Karpas-422 (cell line): ENCODE measurements around the gene HPSE2. TPM values are rescaled to one million over a fixed set of nuclear protein-coding genes. Genes with fewer than 3 reads are reported as not detected.
A peak's percentile ranks its signal among the peaks of the same experiment; 100 is the strongest.
"Not testable (repeated sequence)": the region's sequence is repeated elsewhere in the genome, so short reads cannot be mapped to it uniquely, and the experiment has no call there.

Experiments used
- DNase-seq: peaks from one replicate; pipeline ENCODE4 v3.0.0-alpha.2; 2015
- H2AFZ ChIP-seq: fragments of 200-600 bp; sonication (generic); 2 replicates; pipeline ENCODE4 v1.6.1; 2014; ENCODE audit warnings: antibody characterized with exemption, low read length, mixed read lengths
- H3K27ac ChIP-seq: fragments of 200-600 bp; sonication (generic); 2 replicates; pipeline ENCODE4 v1.5.1; 2014; ENCODE audit warnings: mild to moderate bottlenecking, low read length, moderate library complexity
- H3K27me3 ChIP-seq: fragments of 200-600 bp; sonication (generic); 2 replicates; pipeline ENCODE4 v1.6.1; 2014; ENCODE audit warnings: low read length, mixed read lengths
- H3K36me3 ChIP-seq: fragments of 200-600 bp; sonication (generic); 2 replicates; pipeline ENCODE4 v1.6.1; 2014; ENCODE audit warnings: low read length, mixed read lengths; ENCODE audit not compliant: insufficient read depth
- H3K4me1 ChIP-seq: fragments of 200-600 bp; sonication (generic); 2 replicates; pipeline ENCODE4 v1.6.1; 2014; ENCODE audit warnings: mild to moderate bottlenecking, low read length, mixed read lengths
- H3K4me2 ChIP-seq: fragments of 200-600 bp; sonication (generic); 2 replicates; pipeline ENCODE4 v1.6.1; 2014; ENCODE audit warnings: low read length, low read depth, mild to moderate bottlenecking; ENCODE audit not compliant: poor library complexity, severe bottlenecking
- H3K4me3 ChIP-seq: fragments of 200-600 bp; sonication (generic); 2 replicates; pipeline ENCODE4 v1.5.1; 2014; ENCODE audit warnings: mild to moderate bottlenecking, antibody characterized with exemption, low read length, mixed read lengths
- H3K79me2 ChIP-seq: fragments of 200-600 bp; sonication (generic); 2 replicates; pipeline ENCODE4 v1.6.1; 2014; ENCODE audit warnings: mild to moderate bottlenecking, low read length, mixed read lengths
- H3K9ac ChIP-seq: fragments of 200-600 bp; sonication (generic); 2 replicates; pipeline ENCODE4 v1.6.0; 2014; ENCODE audit warnings: low read length
- H3K9me2 ChIP-seq: fragments of 200-600 bp; sonication (generic), shearing (Covaris generic); replicated peaks from 2 replicates; pipeline ENCODE4 v1.6.0; 2014; ENCODE audit warnings: mild to moderate bottlenecking, low read length, moderate library complexity; ENCODE audit not compliant: insufficient read depth
- H3K9me3 ChIP-seq: fragments of 300-700, 200-600 bp; sonication (generic); 2 replicates; pipeline ENCODE4 v1.6.1; 2014; ENCODE audit warnings: low read length, mixed read lengths
- H4K20me1 ChIP-seq: fragments of 200-600 bp; sonication (generic); 2 replicates; pipeline ENCODE4 v1.6.1; 2014; ENCODE audit warnings: mild to moderate bottlenecking, antibody characterized with exemption, low read length, low read depth; ENCODE audit not compliant: insufficient read depth
- total RNA-seq: library from RNA; depleted of rRNA; stranded (reverse); fragments of >200 nt; shearing (Covaris generic); gene quantifications from 2 replicates; pipeline ENCODE4 v1.2.3, GENCODE V29; 2014; ENCODE audit warnings: low replicate concordance; rRNA removed

The HPSE2 gene
- not detected in 2 replicates for total RNA-seq

GRCh38 chr10:99235658-99236626 lies at the start of gene HPSE2:
Gene HPSE2, minus strand, starts transcription at chr10:99235852.
- peak within 1 kb of the TSS; percentile 55 for H3K4me2 ChIP-seq
- H4K20me1 ChIP-seq = no peaks in the 10 kb centered on the region
- H3K9me3 ChIP-seq = no peaks in the 10 kb centered on the region
- H3K4me3 ChIP-seq = no peak within 1 kb of the TSS
- no peak within 1 kb of the TSS for H3K9ac ChIP-seq
- H3K36me3 ChIP-seq = no peaks in the 10 kb centered on the region
- DNase-seq = no peak
- no peaks in the 10 kb centered on the region for H3K27me3 ChIP-seq
- no peak within 1 kb of the TSS for H2AFZ ChIP-seq
- peaks cover 15% of the 10 kb centered on the region for H3K4me1 ChIP-seq
- H3K9me2 ChIP-seq = no peaks in the 10 kb centered on the region
- no peaks in the 10 kb centered on the region for H3K79me2 ChIP-seq
- no peak within 1 kb of the TSS for H3K27ac ChIP-seq

DNA sequence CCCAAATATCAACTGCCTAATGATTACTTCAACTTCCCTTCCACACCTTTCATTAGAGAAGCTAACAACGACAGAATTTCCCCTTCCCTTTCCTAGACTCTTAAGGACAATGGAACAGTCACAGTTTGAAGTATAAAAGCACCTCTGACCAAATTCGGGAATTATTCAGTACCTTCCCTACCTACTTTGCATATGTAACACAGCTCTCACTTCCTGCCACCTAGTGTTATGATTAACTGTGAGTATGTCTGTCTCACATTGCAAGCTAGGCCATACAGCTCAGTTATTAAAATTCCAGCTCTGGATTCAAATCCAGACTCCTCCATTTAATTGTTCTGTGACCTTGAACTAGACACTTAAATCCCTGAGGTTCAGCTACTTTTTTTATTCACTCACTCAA lies 44.8 kb upstream of the HPSE2 start:
- Histone ChIP-seq H3K27me3 (no peaks in the 10 kb centered on the region), H2AFZ (no peak overlapping the region), H3K36me3 (no peaks in the 10 kb centered on the region), H3K4me3 (no peak overlapping the region), H3K27ac (no peak overlapping the region), H3K79me2 (no peaks in the 10 kb centered on the region), H3K9ac (no peak overlapping the region), H4K20me1 (no peaks in the 10 kb centered on the region), H3K9me2 (no peaks in the 10 kb centered on the region), H3K4me1 (peaks cover 4% of the 10 kb centered on the region; the same call in 1 of the 2 replicates), H3K4me2 (no peak overlapping the region), H3K9me3 (0 out of 2 replicates have a peak, but pooled peaks cover 3% of the 10 kb centered on the region)
- peak; percentile 49 for DNase-seq

GRCh38 chr10:99279626-99280111 lies 44.0 kb upstream of the HPSE2 start:
- peaks cover 4% of the 10 kb centered on the region; the same call in 1 of the 2 replicates for H3K4me1 ChIP-seq
- 0 out of 2 replicates have a peak, but pooled peaks cover 3% of the 10 kb centered on the region for H3K9me3 ChIP-seq
- no peak for DNase-seq
- H3K4me3 ChIP-seq = no peak overlapping the region
- H2AFZ ChIP-seq = no peak overlapping the region
- H3K9ac ChIP-seq = no peak overlapping the region
- no peaks in the 10 kb centered on the region for H3K79me2 ChIP-seq
- H4K20me1 ChIP-seq = no peaks in the 10 kb centered on the region
- H3K27ac ChIP-seq = no peak overlapping the region
- H3K4me2 ChIP-seq = no peak overlapping the region
- no peaks in the 10 kb centered on the region for H3K36me3 ChIP-seq
- H3K9me2 ChIP-seq = no peaks in the 10 kb centered on the region
- no peaks in the 10 kb centered on the region for H3K27me3 ChIP-seq

GRCh38 chr10:99276848-99277486 lies 41.3 kb upstream of the HPSE2 start:
- no peaks in the 10 kb centered on the region for H3K79me2 ChIP-seq
- DNase-seq = peak; percentile 77
- H3K9me3 ChIP-seq = no peaks in the 10 kb centered on the region
- no peaks in the 10 kb centered on the region for H3K27me3 ChIP-seq
- no peak overlapping the region for H3K9ac ChIP-seq
- no peak overlapping the region for H3K4me2 ChIP-seq
- no peaks in the 10 kb centered on the region for H4K20me1 ChIP-seq
- no peak overlapping the region for H2AFZ ChIP-seq
- H3K36me3 ChIP-seq = no peaks in the 10 kb centered on the region
- peaks cover 4% of the 10 kb centered on the region; the same call in 1 of the 2 replicates for H3K4me1 ChIP-seq
- no peaks in the 10 kb centered on the region for H3K9me2 ChIP-seq
- no peak overlapping the region for H3K27ac ChIP-seq
- H3K4me3 ChIP-seq = no peak overlapping the region

GRCh38 chr10:99266383-99266782 lies 30.7 kb upstream of the HPSE2 start:
- no peak overlapping the region for H3K4me3 ChIP-seq
- no peaks in the 10 kb centered on the region for H3K27me3 ChIP-seq
- H3K9me2 ChIP-seq = no peaks in the 10 kb centered on the region
- H3K79me2 ChIP-seq = no peaks in the 10 kb centered on the region
- H3K9me3 ChIP-seq = no peaks in the 10 kb centered on the region
- H3K4me1 ChIP-seq = no peaks in the 10 kb centered on the region
- H2AFZ ChIP-seq = no peak overlapping the region
- H3K9ac ChIP-seq = no peak overlapping the region
- H3K27ac ChIP-seq = no peak overlapping the region
- no peak for DNase-seq
- H3K4me2 ChIP-seq = no peak overlapping the region
- H4K20me1 ChIP-seq = no peaks in the 10 kb centered on the region
- H3K36me3 ChIP-seq = peaks cover 10% of the 10 kb centered on the region

DNA sequence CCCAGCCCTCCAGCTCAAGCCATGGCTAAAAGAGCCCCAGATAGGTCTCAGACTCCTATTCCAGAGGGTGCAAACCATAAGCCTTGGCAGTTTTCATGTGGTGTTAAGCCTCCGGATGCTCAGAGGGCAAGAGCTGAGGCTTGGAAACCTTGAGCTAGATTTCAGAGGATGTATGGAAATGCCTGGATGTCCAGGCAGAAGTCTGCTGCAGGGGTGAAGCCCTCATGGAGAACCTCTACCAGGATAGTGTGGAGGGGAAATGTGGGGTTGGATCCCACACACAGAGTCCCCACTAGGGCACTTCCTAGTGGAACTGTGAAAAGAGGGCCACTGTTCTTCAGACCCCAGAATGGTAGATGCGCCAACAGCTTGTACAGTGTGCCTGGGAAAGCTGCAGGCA lies 13.2 kb upstream of the HPSE2 start:
- Histone ChIP-seq H3K36me3 (no peaks in the 10 kb centered on the region), H3K27me3 (no peaks in the 10 kb centered on the region), H3K9me2 (no peaks in the 10 kb centered on the region), H4K20me1 (no peaks in the 10 kb centered on the region), H3K4me2 (no peak overlapping the region), H3K9me3 (no peaks in the 10 kb centered on the region), H3K27ac (no peak overlapping the region), H3K4me3 (no peak overlapping the region), H3K4me1 (peaks cover 6% of the 10 kb centered on the region), H3K79me2 (no peaks in the 10 kb centered on the region), H3K9ac (no peak overlapping the region), H2AFZ (no peak overlapping the region)
- no peak for DNase-seq

- not testable (repeated sequence) for H3K4me3 ChIP-seq, H4K20me1 ChIP-seq, H2AFZ ChIP-seq, H3K9me3 ChIP-seq, H3K79me2 ChIP-seq, H3K36me3 ChIP-seq, H3K27ac ChIP-seq, H3K9ac ChIP-seq, DNase-seq, H3K27me3 ChIP-seq, H3K9me2 ChIP-seq, H3K4me2 ChIP-seq, H3K4me1 ChIP-seq
Measured at GRCh38 chr10:99247893-99248292, 12.2 kb upstream of the HPSE2 start.

DNA sequence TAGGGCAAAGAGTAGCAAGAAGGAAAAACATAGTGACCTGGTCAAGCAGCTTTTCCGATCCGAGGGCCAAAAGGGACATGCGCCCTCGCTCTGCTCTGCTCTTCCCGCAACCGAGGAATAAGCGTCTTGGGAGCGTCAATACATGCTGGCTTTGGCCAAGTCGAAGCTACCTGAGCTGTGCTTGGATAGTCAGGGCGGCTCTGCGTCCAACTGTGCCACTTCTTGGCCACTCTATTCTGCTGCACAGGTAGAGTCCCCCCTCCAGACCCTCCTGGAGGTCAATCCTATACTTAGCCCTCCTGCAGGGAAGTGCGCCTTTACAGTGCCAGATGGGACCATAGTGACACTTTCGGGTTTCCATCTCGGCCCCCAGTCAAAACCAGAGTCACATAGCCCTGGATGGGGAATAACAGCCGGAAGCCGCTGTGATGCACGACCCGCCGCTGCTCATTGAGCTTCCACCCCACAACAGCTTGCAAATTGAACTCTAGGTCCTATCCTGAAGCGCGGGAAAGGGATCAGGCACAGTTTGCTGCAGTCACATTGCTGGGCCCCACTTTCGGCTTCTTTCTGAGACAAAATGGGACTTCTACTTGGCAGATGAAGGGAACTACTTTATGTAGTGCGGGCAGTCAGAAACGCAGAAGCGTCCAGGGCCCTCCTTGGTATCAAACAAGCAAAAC lies 1.1 kb upstream of the HPSE2 start:
- Histone ChIP-seq H3K27ac (no peak overlapping the region), H3K36me3 (no peaks in the 10 kb centered on the region), H3K9me3 (no peaks in the 10 kb centered on the region), H3K79me2 (no peaks in the 10 kb centered on the region), H3K4me2 (no peak overlapping the region), H3K4me1 (peaks cover 15% of the 10 kb centered on the region), H3K9me2 (no peaks in the 10 kb centered on the region), H4K20me1 (no peaks in the 10 kb centered on the region), H3K4me3 (no peak overlapping the region), H3K27me3 (no peaks in the 10 kb centered on the region), H2AFZ (no peak overlapping the region), H3K9ac (no peak overlapping the region)
- no peak for DNase-seq
